OCI-LY1 (cell line): ENCODE results near the gene SERPINB5.

Experiments used
- H2AFZ ChIP-seq: fragments of 200-600 bp; sonication (generic), shearing (Covaris generic); 2 replicates; pipeline ENCODE4 v1.6.0; 2014; ENCODE audit warnings: antibody characterized with exemption, mild to moderate bottlenecking, low read length
- H3F3A ChIP-seq: fragments of 200-600 bp; sonication (generic), shearing (Covaris generic); 2 replicates; pipeline ENCODE4 v1.6.0; 2014; ENCODE audit warnings: mild to moderate bottlenecking, antibody characterized with exemption, low read length, moderate library complexity; ENCODE audit not compliant: insufficient read depth
- H3K27ac ChIP-seq: fragments of 200-600 bp; sonication (generic); 2 replicates; pipeline ENCODE4 v1.5.1; 2014; ENCODE audit warnings: low read length, mixed run types, mild to moderate bottlenecking, low read depth; ENCODE audit not compliant: poor library complexity, severe bottlenecking
- H3K27me3 ChIP-seq: fragments of 200-600 bp; sonication (generic); 2 replicates; pipeline ENCODE4 v1.6.0; 2014; ENCODE audit warnings: antibody characterized with exemption, mild to moderate bottlenecking, low read length, moderate library complexity; ENCODE audit not compliant: insufficient read depth
- H3K36me3 ChIP-seq: fragments of 200-600 bp; sonication (generic); 2 replicates; pipeline ENCODE4 v1.6.1; 2014; ENCODE audit warnings: mild to moderate bottlenecking, antibody characterized with exemption, low read length, moderate library complexity, mixed read lengths; ENCODE audit not compliant: insufficient read depth
- H3K4me1 ChIP-seq: fragments of 200-600 bp; sonication (generic); 2 replicates; pipeline ENCODE4 v1.5.1; 2014; ENCODE audit warnings: mild to moderate bottlenecking, low read length, moderate library complexity; ENCODE audit not compliant: insufficient read depth, severe bottlenecking
- H3K4me2 ChIP-seq: fragments of 200-600 bp; sonication (generic), shearing (Covaris generic); 2 replicates; pipeline ENCODE4 v1.6.1; 2014; ENCODE audit warnings: low read length
- H3K4me3 ChIP-seq: fragments of 200-600 bp; sonication (generic); 2 replicates; pipeline ENCODE4 v1.5.1; 2014; ENCODE audit warnings: low read length, low read depth, mild to moderate bottlenecking, mixed read lengths; ENCODE audit not compliant: poor library complexity, severe bottlenecking
- H3K79me2 ChIP-seq: fragments of 200-600 bp; shearing (Covaris generic); 2 replicates; pipeline ENCODE4 v1.6.1; 2016; ENCODE audit warnings: mixed run types, low read length, mixed read lengths; ENCODE audit not compliant: insufficient read depth
- H3K9ac ChIP-seq: fragments of 200-600 bp; sonication (generic), shearing (Covaris generic); 2 replicates; pipeline ENCODE4 v1.6.1; 2014; ENCODE audit warnings: mild to moderate bottlenecking, low read length, mixed read lengths
- H3K9me2 ChIP-seq: fragments of 200-600 bp; sonication (generic), shearing (Covaris generic); 2 replicates; pipeline ENCODE4 v1.6.1; 2014; ENCODE audit warnings: low read depth, mild to moderate bottlenecking, low read length, mixed read lengths
- H3K9me3 ChIP-seq: fragments of 200-600 bp; shearing (Covaris generic); 2 replicates; pipeline ENCODE4 v1.6.1; 2014; ENCODE audit warnings: low read length, mixed read lengths
- H4K20me1 ChIP-seq: fragments of 200-600 bp; sonication (generic), shearing (Covaris generic); 2 replicates; pipeline ENCODE4 v1.6.0; 2016; ENCODE audit warnings: mild to moderate bottlenecking, low read length; ENCODE audit not compliant: insufficient read depth
- CTCF ChIP-seq: fragments of 200-600 bp; sonication (generic), shearing (Covaris generic); IDR thresholded peaks from 2 replicates; pipeline ENCODE4 v1.5.1; 2017; ENCODE audit warnings: mild to moderate bottlenecking, antibody characterized with exemption, low read length, moderate library complexity, mixed read lengths
- EZH2 ChIP-seq: fragments of 200-600 bp; sonication (generic), shearing (Covaris generic); IDR thresholded peaks from 2 replicates; pipeline ENCODE4 v1.8.0; 2017; ENCODE audit warnings: borderline replicate concordance, mixed run types, mild to moderate bottlenecking, antibody characterized with exemption, low read length, moderate library complexity, mixed read lengths

SERPINB5 gene

GRCh38 chr18:63488160-63488559 lies 11.4 kb downstream of the SERPINB5 start:
- Histone ChIP-seq H3K27ac (no peak overlapping the region), H3K9ac (no peak overlapping the region), H3K4me3 (no peak overlapping the region), H3K4me1 (no peaks in the 10 kb centered on the region), H3F3A (no peaks in the 10 kb centered on the region), H3K79me2 (no peaks in the 10 kb centered on the region), H3K36me3 (no peaks in the 10 kb centered on the region), H3K27me3 (peaks cover 4% of the 10 kb centered on the region; the same call in 1 of the 2 replicates), H4K20me1 (no peaks in the 10 kb centered on the region), H3K9me2 (no peaks in the 10 kb centered on the region), H3K9me3 (no peaks in the 10 kb centered on the region), H2AFZ (no peak overlapping the region), H3K4me2 (no peak overlapping the region)
- TF ChIP-seq EZH2 = no peak
- no peak for TF ChIP-seq CTCF

DNA sequence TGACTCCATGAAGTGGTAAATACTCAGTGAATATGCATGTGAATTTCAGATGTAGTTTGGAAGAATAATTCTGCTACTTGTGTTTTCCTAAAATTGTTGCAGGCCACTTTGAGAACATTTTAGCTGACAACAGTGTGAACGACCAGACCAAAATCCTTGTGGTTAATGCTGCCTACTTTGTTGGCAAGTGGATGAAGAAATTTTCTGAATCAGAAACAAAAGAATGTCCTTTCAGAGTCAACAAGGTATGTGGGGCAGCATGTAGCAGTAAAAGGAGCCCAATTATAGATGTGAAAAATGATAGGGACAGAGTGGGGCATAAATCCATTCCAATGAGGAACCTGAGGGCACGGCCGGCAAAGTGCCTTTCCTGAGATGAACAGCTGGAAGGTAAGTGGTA lies 16.1 kb downstream of the SERPINB5 start:
- H3K4me1 ChIP-seq = no peaks in the 10 kb centered on the region
- TF ChIP-seq EZH2 (no peak), CTCF (no peak)
- H4K20me1 ChIP-seq = no peaks in the 10 kb centered on the region
- no peak overlapping the region for H3K27ac ChIP-seq
- no peak overlapping the region for H3K4me3 ChIP-seq
- no peaks in the 10 kb centered on the region for H3K9me2 ChIP-seq
- peaks cover 2% of the 10 kb centered on the region; the same call in 1 of the 2 replicates for H3K27me3 ChIP-seq
- no peaks in the 10 kb centered on the region for H3F3A ChIP-seq
- no peaks in the 10 kb centered on the region for H3K36me3 ChIP-seq
- no peaks in the 10 kb centered on the region for H3K79me2 ChIP-seq
- H3K9ac ChIP-seq = no peak overlapping the region
- no peak overlapping the region for H3K4me2 ChIP-seq
- H3K9me3 ChIP-seq = no peaks in the 10 kb centered on the region
- no peak overlapping the region for H2AFZ ChIP-seq

- Histone ChIP-seq H3K27me3 (no peaks in the 10 kb centered on the region), H2AFZ (no peak overlapping the region), H3K9ac (no peak overlapping the region), H4K20me1 (no peaks in the 10 kb centered on the region), H3K79me2 (no peaks in the 10 kb centered on the region), H3K4me3 (no peak overlapping the region), H3K9me3 (no peaks in the 10 kb centered on the region), H3K27ac (no peak overlapping the region), H3K4me1 (no peaks in the 10 kb centered on the region), H3K36me3 (no peaks in the 10 kb centered on the region), H3K9me2 (no peaks in the 10 kb centered on the region), H3F3A (no peaks in the 10 kb centered on the region), H3K4me2 (no peak overlapping the region)
- TF ChIP-seq CTCF = no peak
- no peak for TF ChIP-seq EZH2
Measured at GRCh38 chr18:63495675-63496074, 18.9 kb downstream of the SERPINB5 start.
